IPS DF 6.9 (cell line): ENCODE measurements around the gene BNIP5.

ENCODE experiments used
- DNase-seq: peaks from one replicate; pipeline ENCODE4 v3.0.0-alpha.2; 2013; ENCODE audit warnings: low read depth, low spot score
- H3K27ac ChIP-seq: one replicate; pipeline ENCODE4 v1.5.1; 2013; ENCODE audit warnings: low read length, control low read depth
- H3K27me3 ChIP-seq: 2 replicates; pipeline ENCODE4 v1.6.1; 2013; ENCODE audit warnings: mild to moderate bottlenecking, low read length; ENCODE audit not compliant: control insufficient read depth, insufficient read depth
- H3K36me3 ChIP-seq: 2 replicates; pipeline ENCODE4 v1.6.1; 2013; ENCODE audit warnings: low read length; ENCODE audit not compliant: control insufficient read depth, insufficient read depth
- H3K4me1 ChIP-seq: 2 replicates; pipeline ENCODE4 v1.6.1; 2013; ENCODE audit warnings: low read length; ENCODE audit not compliant: control insufficient read depth, insufficient read depth
- H3K4me3 ChIP-seq: 2 replicates; pipeline ENCODE4 v1.5.1; 2013; ENCODE audit warnings: mild to moderate bottlenecking, low read length
- H3K9me3 ChIP-seq: 2 replicates; pipeline ENCODE4 v1.6.1; 2013; ENCODE audit warnings: low read length, inconsistent platforms; ENCODE audit not compliant: control insufficient read depth, insufficient read depth
- WGBS: extraction: QIAGEN DNeasy Blood & Tissue Kit; methylation state at CpG from one replicate; pipeline ENCODE4 v1.1.7; 2013; ENCODE audit warnings: mixed read lengths, missing lambda C conversion rate; ENCODE audit not compliant: insufficient read length, insufficient coverage; 5-methylcytosine and 5-hydroxymethylcytosine counted together

Gene BNIP5

DNA sequence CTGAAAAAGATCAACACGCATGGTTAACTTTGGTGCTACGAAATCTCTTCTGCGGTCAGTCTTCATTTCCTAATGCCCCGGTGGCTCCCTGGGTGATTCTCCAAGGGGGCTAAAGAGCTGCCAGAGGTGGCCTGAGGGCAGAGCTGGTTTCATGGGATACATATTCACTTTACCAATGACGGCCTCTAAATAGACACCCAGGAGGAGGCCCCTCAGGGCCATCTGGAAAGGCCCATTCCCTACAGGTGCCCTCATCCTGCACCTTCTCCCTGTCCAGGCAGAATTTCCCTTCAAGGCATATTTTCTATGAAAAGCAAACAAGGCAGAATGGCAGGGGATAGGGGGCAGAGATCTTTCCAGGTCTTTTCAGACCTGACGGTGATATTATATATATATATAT, 12.5 kb downstream of the BNIP5 start:
- Histone ChIP-seq H3K4me3 (no peak overlapping the region), H3K4me1 (no peaks in the 10 kb centered on the region), H3K9me3 (no peaks in the 10 kb centered on the region), H3K27ac (no peak overlapping the region), H3K27me3 (no peaks in the 10 kb centered on the region), H3K36me3 (no peaks in the 10 kb centered on the region)
- WGBS = no CpG with 5 or more reads among the region's 6 CpGs
- no peak for DNase-seq

DNA sequence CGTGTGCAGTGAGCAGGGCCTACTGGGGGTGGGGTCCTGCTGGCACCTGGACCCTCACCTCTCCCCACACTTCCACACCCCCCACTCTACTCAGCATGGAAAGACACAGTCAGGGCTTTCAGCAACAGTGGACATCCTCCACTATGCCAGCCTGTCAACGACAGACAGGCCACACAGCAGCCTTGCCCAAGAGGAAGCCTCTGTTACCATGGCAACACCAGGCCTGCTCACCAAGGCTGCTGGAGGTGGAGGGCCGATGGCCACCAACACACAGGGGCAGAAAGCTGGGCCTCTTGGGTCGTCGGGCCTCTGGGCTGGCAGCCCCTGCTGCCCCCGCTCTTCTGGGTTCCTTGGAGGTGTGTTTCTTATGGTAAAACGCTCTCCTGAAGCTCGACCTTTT, 13.6 kb downstream of the BNIP5 start:
- no peaks in the 10 kb centered on the region for H3K9me3 ChIP-seq
- DNase-seq = no peak
- no CpG with 5 or more reads among the region's 8 CpGs for WGBS
- no peak overlapping the region for H3K27ac ChIP-seq
- no peak overlapping the region for H3K4me3 ChIP-seq
- no peaks in the 10 kb centered on the region for H3K27me3 ChIP-seq
- no peaks in the 10 kb centered on the region for H3K4me1 ChIP-seq
- H3K36me3 ChIP-seq = no peaks in the 10 kb centered on the region

DNA sequence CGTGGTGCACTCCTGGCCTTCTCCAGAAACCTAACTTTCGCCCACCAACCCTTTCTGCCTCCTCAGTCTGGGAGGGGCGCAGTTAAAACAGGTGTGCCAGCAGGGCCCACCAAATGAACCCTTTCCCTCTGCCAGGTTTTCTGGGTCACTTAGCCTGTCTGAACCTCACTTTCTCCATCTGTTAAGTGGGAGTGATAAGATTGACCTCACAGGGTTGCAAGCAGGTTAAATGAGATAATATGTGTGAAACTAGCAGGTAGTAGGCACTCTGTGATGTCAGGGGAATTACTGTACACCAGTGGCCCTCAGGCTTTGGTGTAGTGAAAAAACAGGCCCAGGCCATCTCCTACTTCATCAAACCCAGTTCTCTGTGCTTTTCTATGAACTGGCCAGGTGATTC, 14.1 kb downstream of the BNIP5 start:
- no CpG with 5 or more reads among the region's 3 CpGs for WGBS

DNA sequence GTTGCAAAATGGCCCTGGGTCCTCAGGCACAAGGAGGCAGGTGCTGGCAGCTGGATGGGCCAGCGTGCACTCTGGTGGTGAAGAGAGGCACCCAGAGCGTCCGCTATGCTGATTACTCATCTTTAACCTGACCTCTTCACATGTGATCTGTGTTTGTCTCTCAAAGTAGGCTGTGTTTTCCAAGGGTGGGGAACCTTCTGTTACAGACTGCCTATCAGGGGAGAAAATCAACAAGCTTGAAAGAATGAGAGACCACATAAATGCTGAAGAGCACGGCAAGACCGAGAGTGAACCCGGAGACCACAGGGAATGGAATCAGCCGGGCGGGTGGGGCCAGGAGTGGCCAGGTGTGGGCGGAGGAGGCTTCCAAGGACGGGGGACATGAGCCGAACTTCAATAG, 16.2 kb downstream of the BNIP5 start:
- no CpG with 5 or more reads among the region's 11 CpGs for WGBS
- Histone ChIP-seq H3K4me1 (no peaks in the 10 kb centered on the region), H3K4me3 (no peak overlapping the region), H3K9me3 (no peaks in the 10 kb centered on the region), H3K27me3 (no peaks in the 10 kb centered on the region), H3K36me3 (no peaks in the 10 kb centered on the region), H3K27ac (no peak overlapping the region)
- DNase-seq = no peak

More for the DNA sequence above, 14.1 kb downstream of the BNIP5 start:
- Histone ChIP-seq H3K4me3 (no peak overlapping the region), H3K4me1 (no peaks in the 10 kb centered on the region), H3K27ac (no peak overlapping the region), H3K27me3 (no peaks in the 10 kb centered on the region), H3K36me3 (no peaks in the 10 kb centered on the region), H3K9me3 (no peaks in the 10 kb centered on the region)
- DNase-seq = no peak

DNA sequence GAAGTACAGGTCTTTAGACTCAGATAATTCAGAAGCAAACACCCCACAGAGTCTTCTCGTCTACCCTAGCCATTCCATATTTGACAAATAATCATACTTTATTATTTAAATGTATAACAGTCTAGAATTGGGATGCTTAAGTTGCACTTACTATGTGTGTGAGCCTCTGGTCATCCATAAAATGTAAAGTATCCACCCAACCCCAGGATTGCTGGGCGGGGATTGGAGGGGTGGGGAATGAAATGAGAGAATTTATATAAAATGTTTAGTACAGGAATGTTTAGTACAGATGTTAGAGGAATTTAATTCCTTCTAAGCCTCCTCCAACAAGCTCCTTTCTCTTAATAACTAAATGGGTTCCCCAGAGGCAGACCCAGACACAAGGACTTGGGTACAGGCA, 16.9 kb downstream of the BNIP5 start:
- Histone ChIP-seq H3K36me3 (no peaks in the 10 kb centered on the region), H3K4me3 (no peak overlapping the region), H3K27me3 (no peaks in the 10 kb centered on the region), H3K9me3 (no peaks in the 10 kb centered on the region), H3K27ac (no peak overlapping the region), H3K4me1 (no peaks in the 10 kb centered on the region)
- no CpG with 5 or more reads among the region's 2 CpGs for whole genome bisulfite sequencing
- DNase-seq = no peak

DNA sequence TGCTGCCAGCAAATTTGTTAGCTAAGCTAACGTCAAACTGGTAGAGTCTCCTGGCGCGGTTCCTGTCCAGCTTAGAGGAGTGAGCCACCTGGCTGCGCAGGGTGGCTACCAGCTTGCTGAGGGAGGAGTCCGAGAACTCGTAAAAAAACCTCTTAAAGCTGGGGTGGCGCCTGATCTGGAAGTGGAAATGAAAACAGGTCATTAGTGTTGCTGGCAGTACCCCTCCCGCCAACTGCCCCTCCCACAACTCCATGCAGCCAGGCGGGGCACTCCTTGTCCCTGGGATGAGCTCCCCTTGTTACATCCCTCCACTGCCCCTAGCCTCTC, 17.3 kb downstream of the BNIP5 start:
- no peak for DNase-seq
- WGBS = no CpG with 5 or more reads among the region's 9 CpGs

DNA sequence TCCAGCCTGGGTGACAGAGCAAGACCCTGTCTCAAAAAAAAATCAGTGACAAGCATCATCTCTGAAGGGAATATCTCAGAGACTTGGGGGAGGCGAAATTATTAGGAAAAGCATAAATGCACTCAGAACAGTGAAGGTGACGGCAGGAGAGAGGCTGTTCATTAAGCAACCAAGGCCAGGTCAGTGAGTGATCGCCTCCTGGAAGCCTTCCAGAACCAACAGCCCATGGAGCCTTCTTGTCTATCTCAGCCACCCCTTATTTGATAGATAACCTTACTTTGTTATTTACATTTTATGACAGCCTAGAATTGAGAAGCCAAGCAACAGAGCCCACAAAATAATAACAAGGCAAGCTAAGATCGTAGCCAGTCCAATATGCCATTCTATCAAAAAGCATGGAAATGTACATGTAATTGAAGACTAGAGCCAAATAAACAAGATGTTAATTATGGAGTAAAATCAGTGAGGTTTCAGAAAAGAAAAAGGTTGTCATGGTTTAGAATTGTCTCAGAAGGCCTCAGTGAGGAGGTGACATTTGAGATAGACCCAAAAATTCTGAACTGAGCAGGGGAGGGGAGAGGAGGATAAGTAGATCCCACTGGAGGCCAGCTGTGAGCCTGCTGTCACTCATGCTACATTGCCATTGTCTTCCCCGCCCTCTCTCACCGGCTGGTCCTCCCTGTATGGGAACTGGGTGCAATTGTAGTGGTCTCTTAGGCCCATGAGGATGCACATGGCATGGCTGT, 17.8 kb downstream of the BNIP5 start:
- no CpG with 5 or more reads among the region's 6 CpGs for WGBS
- DNase-seq = no peak
- no peaks in the 10 kb centered on the region for H3K36me3 ChIP-seq
- no peak overlapping the region for H3K27ac ChIP-seq
- no peaks in the 10 kb centered on the region for H3K4me1 ChIP-seq
- H3K9me3 ChIP-seq = no peaks in the 10 kb centered on the region
- H3K27me3 ChIP-seq = no peaks in the 10 kb centered on the region
- H3K4me3 ChIP-seq = no peak overlapping the region

More for the DNA sequence above, 17.3 kb downstream of the BNIP5 start:
- Histone ChIP-seq H3K4me1 (no peaks in the 10 kb centered on the region), H3K27me3 (no peaks in the 10 kb centered on the region), H3K9me3 (no peaks in the 10 kb centered on the region), H3K36me3 (no peaks in the 10 kb centered on the region), H3K4me3 (no peak overlapping the region), H3K27ac (no peak overlapping the region)

DNA sequence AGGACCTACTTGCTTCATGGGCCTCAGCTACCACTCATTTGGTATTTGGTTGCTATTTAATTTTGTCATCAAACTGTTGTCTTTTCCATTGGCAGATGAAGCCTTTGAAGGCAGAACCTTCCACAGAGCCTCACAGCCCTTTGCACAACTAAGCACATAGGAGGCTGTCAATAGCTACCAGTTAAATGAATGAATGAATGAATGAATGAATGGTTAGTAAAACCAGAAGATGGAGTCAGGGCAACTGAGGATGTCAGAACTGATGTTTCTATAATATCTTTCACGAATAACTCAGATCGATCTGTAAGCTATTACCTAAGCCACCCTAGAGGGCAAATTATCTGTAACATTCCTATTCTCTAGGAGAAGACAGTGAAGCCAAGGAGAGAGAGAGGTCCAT, 19.1 kb downstream of the BNIP5 start:
- Histone ChIP-seq H3K4me1 (no peaks in the 10 kb centered on the region), H3K27ac (no peak overlapping the region), H3K9me3 (no peaks in the 10 kb centered on the region), H3K36me3 (no peaks in the 10 kb centered on the region), H3K4me3 (no peak overlapping the region), H3K27me3 (no peaks in the 10 kb centered on the region)
- WGBS = no CpG with 5 or more reads among the region's 2 CpGs
- no peak for DNase-seq

DNA sequence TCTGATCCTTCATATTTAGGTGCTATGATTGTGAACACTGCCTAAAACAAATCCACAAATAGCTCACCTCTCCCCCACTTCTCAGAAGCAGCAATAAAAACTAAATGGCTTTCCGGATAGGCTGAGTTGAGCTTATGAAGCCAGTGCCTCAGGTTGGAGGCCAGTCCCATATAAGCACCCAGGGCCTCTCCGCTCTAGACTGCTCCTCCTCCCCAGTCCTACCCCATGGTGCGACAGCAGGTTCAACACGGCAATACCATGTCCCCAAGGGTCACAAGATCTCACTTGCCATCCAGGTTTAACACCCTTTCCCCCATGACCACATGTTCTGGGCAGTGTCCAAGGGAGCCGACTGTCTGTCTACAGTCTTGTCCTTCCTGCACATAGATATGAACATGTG, 20.8 kb downstream of the BNIP5 start:
- WGBS = no CpG with 5 or more reads among the region's 5 CpGs
- Histone ChIP-seq H3K27ac (no peak overlapping the region), H3K9me3 (no peaks in the 10 kb centered on the region), H3K27me3 (no peaks in the 10 kb centered on the region), H3K36me3 (no peaks in the 10 kb centered on the region), H3K4me3 (no peak overlapping the region), H3K4me1 (no peaks in the 10 kb centered on the region)
- no peak for DNase-seq

DNA sequence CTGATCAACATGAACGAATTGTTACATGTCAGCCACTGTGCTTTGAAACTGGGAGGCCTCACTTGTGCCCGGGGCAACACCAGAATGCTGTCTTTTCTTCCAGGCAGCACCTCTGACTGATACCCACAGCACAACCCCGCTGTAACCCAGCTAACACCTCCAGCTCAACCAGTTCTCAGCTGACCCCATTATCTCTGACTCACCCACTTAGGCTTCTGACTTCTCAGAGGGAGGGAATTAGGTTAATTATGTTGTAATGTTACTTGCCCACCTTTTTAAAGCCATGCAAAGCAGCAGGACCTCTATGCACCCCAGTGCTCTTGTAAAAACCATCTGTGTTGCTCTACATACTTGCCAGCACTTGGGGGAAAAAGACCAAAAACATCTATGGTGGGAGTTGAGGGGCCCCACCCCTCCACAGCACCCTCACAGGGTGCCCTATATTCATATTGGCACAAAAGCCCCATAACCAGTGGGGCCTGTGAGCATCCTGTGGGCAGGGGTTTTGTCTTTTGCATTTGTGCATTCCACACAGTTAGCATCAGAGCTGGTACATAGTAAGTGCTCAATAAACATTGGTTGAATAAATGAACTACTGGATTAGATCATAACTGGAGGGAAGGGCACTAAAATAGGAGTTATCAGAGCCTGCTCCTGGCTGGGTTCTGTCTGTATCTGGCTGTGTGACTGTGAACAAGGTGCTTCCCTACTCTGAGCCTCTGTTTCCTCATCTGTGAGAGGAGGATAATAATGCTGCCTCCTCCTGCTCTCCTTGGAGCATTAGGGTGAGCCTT, 22.3 kb downstream of the BNIP5 start:
- no peaks in the 10 kb centered on the region; the same call in 1 of the 2 replicates for H3K9me3 ChIP-seq
- H3K36me3 ChIP-seq = no peaks in the 10 kb centered on the region
- WGBS = no CpG with 5 or more reads among the region's 3 CpGs

DNA sequence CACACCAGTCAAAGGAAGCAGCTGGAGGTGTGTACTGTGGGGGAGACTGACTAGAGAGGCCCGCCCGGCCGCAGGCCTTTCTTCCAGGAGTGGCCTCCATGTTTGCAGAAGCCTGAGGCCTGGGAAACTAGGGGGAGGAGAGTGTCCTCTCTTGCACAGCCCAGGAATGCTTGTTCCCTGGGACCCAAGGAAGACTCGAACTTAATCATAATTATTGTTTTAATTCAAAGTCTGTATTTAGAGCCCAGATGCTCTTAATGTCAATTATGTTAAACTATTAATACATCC, 23.1 kb downstream of the BNIP5 start:
- H3K27me3 ChIP-seq = no peaks in the 10 kb centered on the region
- no peak for DNase-seq
- H3K4me1 ChIP-seq = no peaks in the 10 kb centered on the region
- WGBS = no CpG with 5 or more reads among the region's 4 CpGs
- H3K27ac ChIP-seq = no peak overlapping the region
- no peaks in the 10 kb centered on the region for H3K36me3 ChIP-seq
- H3K4me3 ChIP-seq = no peak overlapping the region
- no peaks in the 10 kb centered on the region; the same call in 1 of the 2 replicates for H3K9me3 ChIP-seq

More for the DNA sequence above, 22.3 kb downstream of the BNIP5 start:
- no peak for DNase-seq
- Histone ChIP-seq H3K4me3 (no peak overlapping the region), H3K27me3 (no peaks in the 10 kb centered on the region), H3K27ac (no peak overlapping the region), H3K4me1 (no peaks in the 10 kb centered on the region)
